Immature natural killer cell (primary cell): ENCODE data around the gene PDCD6IP. TPM values are rescaled to one million over a fixed set of nuclear protein-coding genes. Genes with fewer than 3 reads are reported as not detected.

ENCODE experiments used
- DNase-seq, 3 donors: peaks; one replicate each; pipeline ENCODE4 v3.0.0; 2022; ENCODE audit warnings: mixed read lengths in 1 of 3
- H3K27ac Mint-ChIP-seq, 6 donors: one replicate each; pipeline ENCODE4 v1.8.0; 2020; ENCODE audit warnings: mixed read lengths in 6 of 6, mild to moderate bottlenecking in 5 of 6, inconsistent platforms in 4 of 6, moderate library complexity in 3 of 6
- H3K27me3 Mint-ChIP-seq, 3 donors: one replicate each; pipeline ENCODE4 v1.8.0; 2020 to 2021; ENCODE audit warnings: low read depth in 3 of 3, mild to moderate bottlenecking in 3 of 3, mixed read lengths in 3 of 3, moderate library complexity in 3 of 3, inconsistent platforms in 1 of 3
- H3K36me3 Mint-ChIP-seq, 3 donors: one replicate each; pipeline ENCODE4 v1.8.0; 2020; ENCODE audit warnings: mixed read lengths in 3 of 3, inconsistent platforms in 2 of 3, mild to moderate bottlenecking in 2 of 3
- H3K4me1 Mint-ChIP-seq, 2 donors: one replicate each; pipeline ENCODE4 v1.8.0; 2020; ENCODE audit warnings: inconsistent platforms in 2 of 2, mild to moderate bottlenecking in 2 of 2, mixed read lengths in 2 of 2, moderate library complexity in 1 of 2
- H3K4me3 Mint-ChIP-seq, 5 donors: one replicate each; pipeline ENCODE4 v1.8.0; 2020; ENCODE audit warnings: mild to moderate bottlenecking in 5 of 5, mixed read lengths in 5 of 5, inconsistent platforms in 3 of 5, moderate library complexity in 3 of 5
- H3K9me3 Mint-ChIP-seq, 6 donors: one replicate each; pipeline ENCODE4 v1.8.0; 2020; ENCODE audit warnings: mild to moderate bottlenecking in 6 of 6, mixed read lengths in 6 of 6, inconsistent platforms in 4 of 6, moderate library complexity in 3 of 6
- polyA plus RNA-seq, 3 donors: library from polyadenylated mRNA; unstranded; fragments of 300-500 nt; fragmentation: Illumina TruSeq; gene quantifications; one replicate each; pipeline ENCODE4 v1.2.3, GENCODE V29; 2021

Gene PDCD6IP
- polyA plus RNA-seq, 3 donors from 2014 or later = 52.8 to 99.8 (median 67.0) TPM

GRCh38 chr3:33915796-33916546 lies 117.5 kb downstream of the PDCD6IP start:
- peaks cover 39 to 55% of the 10 kb centered on the region in 2 donors for H3K4me1 Mint-ChIP-seq
- H3K4me3 Mint-ChIP-seq = no peak overlapping the region
- H3K27me3 Mint-ChIP-seq = no peaks in the 10 kb centered on the region
- peak overlapping the region in 1 of 6 donors; percentile 6 for H3K27ac Mint-ChIP-seq
- DNase-seq = peak; percentile 19 to 37 (median 28)
- no peaks in the 10 kb centered on the region for H3K9me3 Mint-ChIP-seq
- H3K36me3 Mint-ChIP-seq = no peaks in the 10 kb centered on the region

GRCh38 chr3:33918126-33918756 lies 119.8 kb downstream of the PDCD6IP start:
- Mint-ChIP-seq H3K9me3 (no peaks in the 10 kb centered on the region), H3K36me3 (no peaks in the 10 kb centered on the region), H3K27me3 (no peaks in the 10 kb centered on the region), H3K4me3 (peak overlapping the region in 1 of 5 donors; percentile 0), H3K4me1 (peaks cover 42 to 59% of the 10 kb centered on the region in 2 donors), H3K27ac (peak overlapping the region in 3 of 6 donors; percentile 32 to 45 (median 36))
- DNase-seq = no peak

Other genes starting within 250 kb of the PDCD6IP start
- 10 to 100 TPM in 2 of 3 donors, 1 to 10 TPM in 1; 8.7 to 16.1 (median 11.2) TPM for gene CLASP2, start 80.4 kb upstream of the PDCD6IP start, polyA plus RNA-seq